ENCODE data around the gene PRR5. TPM values are rescaled to one million over a fixed set of nuclear protein-coding genes. Genes with fewer than 3 reads are reported as not detected.
A peak's percentile ranks its signal among the peaks of the same experiment; 100 is the strongest.

PRR5 gene
- total RNA-seq, 4 donors from 2014 or later = 4.2 to 9.8 (median 7.1) TPM

GRCh38 chr22:44734801-44735517 lies 33.0 kb downstream of the PRR5 start:
- Histone ChIP-seq H3K4me3 (no peak overlapping the region), H3K27me3 (peaks cover 65% of the 10 kb centered on the region), H3K4me1 (peaks cover 0 to 15% (median 0%) of the 10 kb centered on the region in 3 donors), H3K27ac (no peak overlapping the region), H3K9me3 (no peaks in the 10 kb centered on the region), H3K36me3 (no peaks in the 10 kb centered on the region)
- ATAC-seq = no peak
- TF ChIP-seq CTCF (IDR thresholded peaks at IDR 0.05) (no peak), EP300 (IDR thresholded peaks at IDR 0.05) (no peak), POLR2AphosphoS5 (IDR thresholded peaks at IDR 0.05) (no peak), POLR2A (IDR thresholded peaks at IDR 0.05) (no peak)
- WGBS, 2 donors (ENCODE audit: low coverage in 1 of 2) = no CpG with 5 or more reads among the region's 23 CpGs

- Histone ChIP-seq H3K9me3 (no peaks in the 10 kb centered on the region), H3K27ac (no peak overlapping the region), H3K36me3 (no peaks in the 10 kb centered on the region), H3K4me1 (peaks cover 0 to 13% (median 0%) of the 10 kb centered on the region in 3 donors), H3K4me3 (no peak overlapping the region), H3K27me3 (peaks cover 66% of the 10 kb centered on the region)
- ATAC-seq = peak; percentile 23
- TF ChIP-seq POLR2A (IDR thresholded peaks at IDR 0.05) = no peak
- TF ChIP-seq CTCF (IDR thresholded peaks at IDR 0.05) = peak in 3 of 4 experiments; percentile 90 to 100 (median 95)
- WGBS, 2 donors (ENCODE audit: low coverage in 1 of 2) = 50% methylated on average over 3 of the region's 28 CpGs
Measured at GRCh38 chr22:44735518-44736428, 33.8 kb downstream of the PRR5 start.

- Histone ChIP-seq H3K27ac (no peak overlapping the region), H3K36me3 (no peaks in the 10 kb centered on the region), H3K27me3 (peaks cover 69% of the 10 kb centered on the region), H3K4me1 (peaks cover 0 to 13% (median 0%) of the 10 kb centered on the region in 3 donors), H3K4me3 (no peak overlapping the region), H3K9me3 (no peaks in the 10 kb centered on the region)
- ATAC-seq = no peak
- WGBS, 2 donors (ENCODE audit: low coverage in 1 of 2) = 39% methylated on average over 16 of the region's 52 CpGs; no CpG with 5 or more reads in 1 of the 2 donors
- TF ChIP-seq CTCF (IDR thresholded peaks at IDR 0.05) = no peak
- TF ChIP-seq POLR2A (IDR thresholded peaks at IDR 0.05) = no peak
- TF ChIP-seq POLR2AphosphoS5 (IDR thresholded peaks at IDR 0.05) = no peak
- TF ChIP-seq EP300 (IDR thresholded peaks at IDR 0.05) = no peak
Measured at GRCh38 chr22:44736581-44737405, 34.8 kb downstream of the PRR5 start.

GRCh38 chr22:44737406-44738346 lies 35.7 kb downstream of the PRR5 start:
- TF ChIP-seq EP300 (IDR thresholded peaks at IDR 0.05) = no peak
- TF ChIP-seq POLR2A (IDR thresholded peaks at IDR 0.05) = no peak
- no peak for TF ChIP-seq CTCF (IDR thresholded peaks at IDR 0.05)
- TF ChIP-seq POLR2AphosphoS5 (IDR thresholded peaks at IDR 0.05) = no peak
- Histone ChIP-seq H3K9me3 (no peaks in the 10 kb centered on the region), H3K27me3 (peaks cover 76% of the 10 kb centered on the region), H3K4me1 (peaks cover 0 to 13% (median 0%) of the 10 kb centered on the region in 3 donors), H3K4me3 (no peak overlapping the region), H3K36me3 (no peaks in the 10 kb centered on the region), H3K27ac (no peak overlapping the region)
- ATAC-seq = no peak
- WGBS, 2 donors (ENCODE audit: low coverage in 1 of 2) = 50% methylated on average over 2 of the region's 32 CpGs; no CpG with 5 or more reads in 1 of the 2 donors

Data from gastroesophageal sphincter (tissue), 4 donors.